ENCODE results near the gene PHACTR1.

- TF ChIP-seq CTCF (conservative IDR thresholded peaks at IDR 0.05; ENCODE audit: low read depth, low read length) (no peak), EZH2 (IDR thresholded peaks at IDR 0.05; ENCODE audit: low read length, unreplicated experiment) (no peak), EZH2phosphoT487 (IDR thresholded peaks at IDR 0.05; ENCODE audit: borderline replicate concordance, low read length) (no peak)
Measured at GRCh38 chr6:13238017-13238416, 521.5 kb downstream of the PHACTR1 start.

Measured in PC-3 (cell line).